Epithelial cell of proximal tubule (primary cell): Measurements from ENCODE around the gene TNFAIP3. TPM values are rescaled to one million over a fixed set of nuclear protein-coding genes. Genes with fewer than 3 reads are reported as not detected.

ENCODE experiments used
- DNase-seq: peaks from one replicate; pipeline ENCODE4 v3.0.0-alpha.2; 2011; ENCODE audit warnings: low read depth
- H3K4me3 ChIP-seq: 2 replicates; pipeline ENCODE4 v1.5.1; 2011; ENCODE audit warnings: low read depth, mild to moderate bottlenecking, low read length
- CTCF ChIP-seq: conservative IDR thresholded peaks from 2 replicates; pipeline ENCODE4 v1.5.1; 2012; ENCODE audit warnings: low read depth, mild to moderate bottlenecking, low read length
- total RNA-seq: library from RNA; depleted of rRNA; stranded (reverse); fragments of >200 nt; gene quantifications from 2 replicates; pipeline ENCODE4 v1.2.3, GENCODE V29; 2015

TNFAIP3 gene
- total RNA-seq, 1 donor from 2014 or later: 13.6 TPM

- DNase-seq: no peak
- H3K4me3 ChIP-seq: no peak overlapping the region
- TF ChIP-seq CTCF: no peak
Observed at GRCh38 chr6:137849181-137849980, 17.7 kb upstream of the TNFAIP3 start.

GRCh38 chr6:137849981-137850714, 16.9 kb upstream of the TNFAIP3 start:
- no peak for TF ChIP-seq CTCF
- no peak overlapping the region for H3K4me3 ChIP-seq
- DNase-seq: no peak

- no peak for TF ChIP-seq CTCF
- H3K4me3 ChIP-seq: no peak overlapping the region
- no peak for DNase-seq
Observed at GRCh38 chr6:137850816-137851602, 16.1 kb upstream of the TNFAIP3 start.

GRCh38 chr6:137851669-137852068, 15.4 kb upstream of the TNFAIP3 start:
- no peak overlapping the region for H3K4me3 ChIP-seq
- no peak for DNase-seq
- TF ChIP-seq CTCF: no peak

GRCh38 chr6:137852346-137852745, 14.7 kb upstream of the TNFAIP3 start:
- no peak for TF ChIP-seq CTCF
- H3K4me3 ChIP-seq: no peak overlapping the region
- DNase-seq: peak; percentile 71

- H3K4me3 ChIP-seq: no peak overlapping the region
- TF ChIP-seq CTCF: no peak
- DNase-seq: no peak
Observed at GRCh38 chr6:137852811-137853210, 14.2 kb upstream of the TNFAIP3 start.
